SK-N-MC (cell line): ENCODE results near the gene CLSTN2.

Source experiments
- EZH2 ChIP-seq: fragments of 200-600 bp; sonication (generic); IDR thresholded peaks from one replicate; pipeline ENCODE4 v1.6.1; 2017; ENCODE audit warnings: antibody characterized with exemption
- FOXP2 ChIP-seq: optimal IDR thresholded peaks from 2 replicates; pipeline ENCODE3; 2011; ENCODE audit warnings: mild to moderate bottlenecking, moderate library complexity; ENCODE audit not compliant: insufficient read depth; ENCODE audit errors: extremely low read length, control extremely low read depth
- POLR2AphosphoS5 ChIP-seq: IDR thresholded peaks from 2 replicates; pipeline ENCODE4 v1.6.1; 2012; ENCODE audit warnings: mild to moderate bottlenecking, low read depth, low read length, borderline replicate concordance

DNA sequence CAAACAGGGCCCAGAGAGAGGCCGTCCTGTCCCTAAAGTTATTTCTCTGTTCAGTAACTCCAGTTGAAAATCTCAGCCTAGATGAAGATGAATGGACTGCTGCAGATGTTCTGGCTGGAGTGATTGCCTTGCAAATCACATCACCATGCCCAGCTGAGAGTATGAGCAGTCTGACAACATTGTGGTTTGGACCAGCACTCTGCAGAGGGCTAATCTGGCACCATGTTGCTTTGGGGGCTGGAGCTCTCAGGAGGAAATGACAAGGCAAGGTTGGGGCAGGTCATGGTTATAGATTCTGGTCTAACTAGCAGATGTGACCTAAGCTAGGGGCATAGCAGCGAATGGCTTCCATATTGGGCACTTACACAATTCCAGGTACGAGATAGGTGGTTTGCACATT, 314.2 kb downstream of the CLSTN2 start:
- TF ChIP-seq EZH2, result no peak
- no peak for TF ChIP-seq POLR2AphosphoS5
- TF ChIP-seq FOXP2, result no peak
